NCI-H1417 (cell line): Measurements from ENCODE around the gene ATP2C2.

Source experiments
- DNase-seq, 3 experiments: peaks; one replicate each; lab custom pipeline; 2025; lab: John Stamatoyannopoulos, UW

The ATP2C2 gene

GRCh38 chr16:84489131-84489530 is 120.8 kb downstream of the ATP2C2 start:
- no peak for DNase-seq

DNA sequence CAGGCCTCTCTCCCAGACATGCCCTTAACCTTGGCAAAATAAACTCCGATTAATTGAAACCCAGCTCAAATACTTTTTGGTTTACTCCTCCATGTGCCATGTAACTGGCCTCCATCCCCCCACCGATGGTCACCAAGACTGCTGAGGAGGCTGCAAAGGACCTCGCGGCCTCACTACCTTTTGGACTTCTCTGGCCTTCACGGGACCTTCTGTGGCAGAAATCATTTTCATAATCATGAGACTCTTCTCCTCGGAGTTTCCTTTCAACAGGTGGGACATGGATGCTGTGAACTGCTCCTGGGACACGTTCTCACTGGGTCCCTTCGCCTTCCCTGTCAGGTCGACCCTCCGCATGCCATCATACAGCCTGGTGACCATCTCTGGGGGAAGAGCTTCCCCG is 127.2 kb downstream of the ATP2C2 start:
- DNase-seq = no peak

DNA sequence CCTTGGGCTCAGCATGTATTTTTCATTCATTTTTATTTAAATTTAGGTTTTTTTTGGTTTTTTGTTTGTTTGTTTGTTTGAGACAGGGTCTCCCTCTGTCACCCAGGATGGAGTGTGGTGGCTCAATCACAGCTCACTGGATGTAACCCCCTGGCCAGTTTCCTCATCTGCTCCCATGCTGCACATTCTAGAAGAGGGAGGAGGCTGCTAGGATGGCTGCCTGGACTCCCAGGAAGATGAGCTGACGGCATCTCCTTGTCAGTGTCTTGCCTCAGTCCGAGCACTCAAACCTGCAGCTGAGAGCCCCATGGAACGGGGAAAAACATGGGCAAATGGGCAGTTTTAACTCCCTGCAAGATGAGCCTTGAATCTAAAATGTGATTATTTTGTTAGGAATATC is 128.7 kb downstream of the ATP2C2 start:
- no peak for DNase-seq

GRCh38 chr16:84497418-84498222 is 129.3 kb downstream of the ATP2C2 start:
- no peak for DNase-seq

DNA sequence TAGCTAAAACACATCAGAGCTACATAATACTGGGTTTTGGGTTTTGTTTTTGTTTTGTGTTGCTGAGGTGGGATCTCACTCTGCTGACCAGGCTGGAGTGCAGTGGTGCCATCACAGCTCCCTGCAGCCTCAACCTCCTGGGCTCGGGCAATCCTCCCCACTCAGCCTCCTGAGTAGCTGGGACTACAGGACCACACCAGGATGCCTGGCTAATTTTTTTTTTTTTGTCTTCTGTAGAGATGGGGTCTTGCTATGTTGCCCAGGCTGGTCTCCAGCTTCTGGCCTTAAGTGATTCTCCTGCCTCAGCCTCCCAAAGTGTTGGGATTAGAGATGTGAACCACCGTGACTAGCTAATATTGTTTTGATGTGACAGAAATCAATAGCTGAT is 129.9 kb downstream of the ATP2C2 start:
- DNase-seq = no peak

DNA sequence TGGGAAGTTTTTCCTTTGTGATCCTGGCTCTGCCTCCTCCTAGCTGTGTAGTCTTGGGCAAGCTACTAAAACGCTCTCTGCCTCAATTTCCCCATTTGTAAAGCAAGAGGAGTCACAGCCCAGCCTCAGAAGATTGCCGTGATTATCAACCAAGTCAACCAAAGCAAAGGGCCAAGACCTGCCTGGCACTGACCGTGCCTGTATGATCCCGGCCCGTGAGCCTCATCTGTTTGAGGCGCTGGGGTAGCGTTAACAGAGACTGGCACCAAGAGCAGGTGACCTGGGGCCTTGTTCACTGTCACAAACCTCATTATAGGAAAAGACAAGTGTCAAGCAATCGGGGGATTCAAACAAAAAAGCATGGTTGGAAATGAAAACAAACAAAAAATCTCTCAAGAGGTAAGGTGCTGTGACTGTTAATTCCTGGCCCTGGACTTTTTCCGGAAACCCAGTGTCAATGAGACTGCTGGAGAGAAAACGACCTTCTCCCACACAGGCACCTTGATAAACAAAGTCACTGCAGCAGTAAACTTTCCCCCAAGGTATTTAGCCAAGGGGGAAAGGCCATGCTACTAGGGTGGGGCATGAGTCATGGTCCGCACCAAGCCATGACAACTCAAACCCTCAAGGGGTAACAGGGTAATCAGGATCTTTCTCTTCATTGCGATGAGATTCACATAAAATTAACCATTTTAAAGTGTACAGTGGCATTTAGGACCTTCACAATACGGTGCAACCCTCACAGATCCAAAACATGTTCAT is 130.7 kb downstream of the ATP2C2 start:
- DNase-seq = no peak

- DNase-seq = no peak
Measured at GRCh38 chr16:84499638-84500037, 131.3 kb downstream of the ATP2C2 start.

GRCh38 chr16:84500531-84500930 is 132.2 kb downstream of the ATP2C2 start:
- DNase-seq = no peak

GRCh38 chr16:84501077-84501735 is 132.9 kb downstream of the ATP2C2 start:
- DNase-seq = no peak

GRCh38 chr16:84502075-84502474 is 133.7 kb downstream of the ATP2C2 start:
- no peak for DNase-seq

DNA sequence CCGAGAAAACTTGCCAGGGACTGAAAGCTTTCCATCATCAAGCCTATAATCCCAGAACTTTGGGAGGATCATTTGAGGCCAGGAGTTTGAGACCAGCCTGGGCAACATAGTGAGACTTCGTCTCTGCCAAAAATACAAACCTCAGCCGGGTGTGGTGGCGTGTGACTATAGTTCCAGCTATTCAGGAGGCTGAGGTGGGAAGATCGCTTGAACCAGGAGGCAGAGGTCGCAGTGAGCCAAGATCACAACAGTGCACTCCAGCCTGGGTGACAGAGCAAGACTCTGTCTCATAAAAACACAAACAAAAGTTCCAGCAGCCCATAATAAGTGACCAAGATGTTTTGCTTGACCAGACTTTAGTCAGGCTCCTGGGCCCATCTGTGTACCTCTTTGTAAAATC is 134.2 kb downstream of the ATP2C2 start:
- DNase-seq = no peak

GRCh38 chr16:84503751-84504395 is 135.5 kb downstream of the ATP2C2 start:
- DNase-seq = no peak

- peak; percentile 43 to 95 (median 75) for DNase-seq
Measured at GRCh38 chr16:84504420-84505248, 136.3 kb downstream of the ATP2C2 start, which contains the start of gene MEAK7. Gene MEAK7, minus strand, starts transcription at chr16:84504659. Its CDS starts 6,573 bp downstream, at chr16:84498086.

- DNase-seq = no peak
Measured at GRCh38 chr16:84505249-84506187, 137.2 kb downstream of the ATP2C2 start.

GRCh38 chr16:84507011-84507982 is 139.0 kb downstream of the ATP2C2 start:
- DNase-seq = peak in 1 of 3 experiments; percentile 11

GRCh38 chr16:84508502-84508901 is 140.2 kb downstream of the ATP2C2 start:
- DNase-seq = no peak

DNA sequence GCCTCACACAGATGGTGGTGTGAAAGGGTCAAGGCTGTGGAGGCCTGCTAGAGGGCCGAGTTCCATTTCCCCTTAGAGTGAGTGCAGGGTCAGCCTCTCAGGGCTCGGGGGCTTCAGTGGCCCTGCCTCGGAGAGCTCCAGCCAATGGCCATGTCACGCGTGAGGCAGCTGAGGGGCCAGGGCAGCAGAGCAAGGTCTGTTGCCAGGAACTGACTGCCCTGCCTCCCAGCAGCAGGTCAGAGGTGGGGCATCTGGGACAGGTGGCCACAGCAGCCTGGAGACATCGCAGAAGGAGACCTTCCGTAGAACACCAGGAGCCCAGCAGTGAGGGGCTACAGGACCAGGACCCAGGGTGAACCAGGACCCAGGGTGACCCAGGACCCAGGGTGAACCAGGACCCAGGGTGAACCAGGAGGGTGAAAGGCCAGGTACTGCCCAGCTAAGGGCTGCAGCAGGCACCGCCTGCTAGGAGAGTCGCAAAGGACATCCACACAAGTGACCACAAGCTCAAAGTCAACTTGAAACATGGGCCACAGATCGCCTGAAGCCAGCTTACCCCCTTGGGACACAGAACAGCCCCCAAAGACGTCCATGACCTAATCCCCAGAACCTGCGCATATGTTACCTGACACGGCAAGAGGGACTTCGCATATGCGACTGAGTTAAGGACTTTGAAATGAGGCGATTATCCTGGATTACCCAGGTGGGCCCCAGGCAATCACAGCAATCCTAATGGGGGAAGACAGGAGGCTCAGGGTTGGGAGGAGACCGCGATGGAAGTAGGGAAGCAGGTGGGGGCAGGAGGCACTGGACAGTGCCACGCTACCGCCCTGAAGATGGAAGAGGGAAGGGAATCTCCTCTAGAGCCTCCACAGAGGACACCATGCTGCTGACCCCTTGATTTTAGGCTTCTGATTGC is 141.0 kb downstream of the ATP2C2 start:
- DNase-seq = no peak
